Mononuclear cell (primary cell): ENCODE measurements around the gene CAD. TPM values are rescaled to one million over a fixed set of nuclear protein-coding genes. Genes with fewer than 3 reads are reported as not detected.
A peak's percentile ranks its signal among the peaks of the same experiment; 100 is the strongest.
"Not testable (repeated sequence)": the region's sequence is repeated elsewhere in the genome, so short reads cannot be mapped to it uniquely, and the experiment has no call there.

Experiments
- H3K27me3 ChIP-seq: 2 replicates; pipeline ENCODE4 v1.6.0; 2011; ENCODE audit warnings: low read length, control low read depth; ENCODE audit not compliant: insufficient read depth
- H3K4me1 ChIP-seq: 2 replicates; pipeline ENCODE4 v1.5.1; 2011; ENCODE audit warnings: mild to moderate bottlenecking, low read length, control low read depth; ENCODE audit not compliant: insufficient read depth
- H3K4me3 ChIP-seq: 2 replicates; pipeline ENCODE4 v1.5.1; 2011; ENCODE audit warnings: mild to moderate bottlenecking, low read length, moderate library complexity
- H3K9me3 ChIP-seq: 2 replicates; pipeline ENCODE4 v1.5.1; 2011; ENCODE audit warnings: low read depth, mild to moderate bottlenecking, control low read depth, low read length
- total RNA-seq: library from RNA; depleted of rRNA; stranded (reverse); fragments of >200 nt; gene quantifications from one replicate; pipeline ENCODE4 v1.2.3, GENCODE V29; 2012

CAD gene
- total RNA-seq, 1 donor: 5.7 TPM

GRCh38 chr2:27251766-27252165 is 34.6 kb downstream of the CAD start:
- Histone ChIP-seq H3K9me3 (no peaks in the 10 kb centered on the region), H3K27me3 (peaks cover 4% of the 10 kb centered on the region), H3K4me3 (no peak overlapping the region), H3K4me1 (no peaks in the 10 kb centered on the region)

GRCh38 chr2:27255187-27255586 is 38.0 kb downstream of the CAD start:
- Histone ChIP-seq H3K4me3 (no peak overlapping the region), H3K27me3 (peaks cover 11% of the 10 kb centered on the region), H3K4me1 (no peaks in the 10 kb centered on the region), H3K9me3 (no peaks in the 10 kb centered on the region)

- H3K27me3 ChIP-seq: peaks cover 16% of the 10 kb centered on the region
- H3K4me1 ChIP-seq: no peaks in the 10 kb centered on the region
- H3K4me3 ChIP-seq: no peak overlapping the region
- H3K9me3 ChIP-seq: no peaks in the 10 kb centered on the region
These were observed 38.5 kb downstream of the CAD start for GRCh38 chr2:27255660-27256059.

GRCh38 chr2:27256855-27257454 is 39.8 kb downstream of the CAD start:
- Histone ChIP-seq H3K27me3 (peaks cover 29% of the 10 kb centered on the region), H3K4me1 (peaks cover 2% of the 10 kb centered on the region), H3K4me3 (no peak overlapping the region), H3K9me3 (no peaks in the 10 kb centered on the region)

GRCh38 chr2:27258051-27258450 is 40.9 kb downstream of the CAD start:
- peaks cover 35% of the 10 kb centered on the region for H3K27me3 ChIP-seq
- no peaks in the 10 kb centered on the region for H3K9me3 ChIP-seq
- no peak overlapping the region for H3K4me3 ChIP-seq
- peaks cover 12% of the 10 kb centered on the region for H3K4me1 ChIP-seq

GRCh38 chr2:27261241-27261925 is 44.2 kb downstream of the CAD start:
- H3K4me1 ChIP-seq: peaks cover 36% of the 10 kb centered on the region
- H3K27me3 ChIP-seq: peaks cover 64% of the 10 kb centered on the region
- H3K9me3 ChIP-seq: no peaks in the 10 kb centered on the region
- no peak overlapping the region for H3K4me3 ChIP-seq

DNA sequence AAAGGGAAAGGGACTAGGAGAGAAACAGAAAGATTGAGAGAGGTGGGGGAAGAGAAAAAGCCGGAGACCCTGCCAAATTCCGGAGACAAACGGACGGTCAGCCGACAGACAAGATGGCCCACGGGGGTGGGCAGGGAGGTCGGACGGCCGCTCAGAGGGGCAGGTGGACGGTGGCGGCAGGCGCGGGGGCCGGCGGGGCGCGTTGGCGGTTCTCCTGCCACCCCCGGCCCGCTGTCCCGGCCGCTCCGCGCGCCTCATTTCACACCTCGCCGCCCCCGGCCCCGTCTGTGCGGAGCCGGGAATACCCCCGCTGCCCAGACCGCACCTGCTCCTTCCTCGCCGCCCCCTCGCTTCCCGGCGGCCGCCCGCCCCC is 44.7 kb downstream of the CAD start:
- H3K9me3 ChIP-seq: no peaks in the 10 kb centered on the region
- H3K4me3 ChIP-seq: no peak overlapping the region
- H3K27me3 ChIP-seq: peaks cover 66% of the 10 kb centered on the region
- peaks cover 36% of the 10 kb centered on the region for H3K4me1 ChIP-seq

DNA sequence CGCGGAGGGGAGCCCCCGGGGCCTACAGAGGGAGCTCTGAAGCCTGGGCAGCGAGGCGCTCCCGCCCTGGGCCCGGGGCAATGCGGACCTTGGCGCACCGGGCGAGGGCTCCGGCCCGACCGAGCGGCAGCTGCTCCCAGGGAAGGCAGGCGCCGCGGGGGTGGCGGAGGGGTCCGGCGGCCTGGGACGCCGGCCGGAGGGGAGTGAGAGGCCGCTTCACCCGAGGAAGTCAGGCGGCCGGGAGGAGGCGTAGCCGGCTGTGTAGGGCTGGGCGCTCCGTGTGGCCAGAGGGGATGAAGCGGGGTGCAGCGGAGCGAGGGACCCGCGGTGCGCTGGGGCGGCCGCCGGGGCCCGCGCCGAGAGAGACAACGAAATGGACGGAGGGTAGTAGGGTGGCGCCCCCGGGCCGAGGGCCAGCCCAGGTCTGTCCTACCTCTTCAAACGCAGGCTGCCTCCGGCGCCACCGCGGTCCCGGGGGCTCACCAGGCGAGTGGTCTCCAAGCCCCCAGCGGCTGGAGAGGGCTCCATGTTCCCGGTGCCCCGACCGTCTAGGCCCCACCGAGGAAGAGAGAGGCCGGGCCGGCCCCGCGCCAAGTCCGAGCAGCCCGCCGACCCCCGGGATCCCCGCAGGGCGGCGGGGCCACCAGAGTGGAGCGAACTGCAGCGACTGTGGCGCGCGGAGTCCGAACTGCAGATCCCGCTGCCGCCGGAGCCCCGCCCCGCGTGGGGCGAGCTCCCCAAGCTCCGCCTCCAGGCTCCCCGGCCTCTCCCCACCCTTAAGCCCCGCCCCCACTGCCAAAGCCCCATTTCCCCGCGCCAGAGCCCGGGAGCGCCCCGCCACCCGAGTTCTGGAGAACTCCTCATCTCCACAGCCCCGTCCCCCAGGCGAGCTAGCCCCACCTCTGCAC is 45.5 kb downstream of the CAD start, which contains the start of gene SLC30A3:
TSS of gene SLC30A3 (minus strand) at position 669 of the 908 bp plus-strand sequence. CDS start at position 528, 141 bp downstream.
- Histone ChIP-seq H3K4me1 (peaks cover 36% of the 10 kb centered on the region), H3K27me3 (peaks cover 68% of the 10 kb centered on the region), H3K9me3 (no peaks in the 10 kb centered on the region), H3K4me3 (peak within 1 kb of the TSS; percentile 16)

DNA sequence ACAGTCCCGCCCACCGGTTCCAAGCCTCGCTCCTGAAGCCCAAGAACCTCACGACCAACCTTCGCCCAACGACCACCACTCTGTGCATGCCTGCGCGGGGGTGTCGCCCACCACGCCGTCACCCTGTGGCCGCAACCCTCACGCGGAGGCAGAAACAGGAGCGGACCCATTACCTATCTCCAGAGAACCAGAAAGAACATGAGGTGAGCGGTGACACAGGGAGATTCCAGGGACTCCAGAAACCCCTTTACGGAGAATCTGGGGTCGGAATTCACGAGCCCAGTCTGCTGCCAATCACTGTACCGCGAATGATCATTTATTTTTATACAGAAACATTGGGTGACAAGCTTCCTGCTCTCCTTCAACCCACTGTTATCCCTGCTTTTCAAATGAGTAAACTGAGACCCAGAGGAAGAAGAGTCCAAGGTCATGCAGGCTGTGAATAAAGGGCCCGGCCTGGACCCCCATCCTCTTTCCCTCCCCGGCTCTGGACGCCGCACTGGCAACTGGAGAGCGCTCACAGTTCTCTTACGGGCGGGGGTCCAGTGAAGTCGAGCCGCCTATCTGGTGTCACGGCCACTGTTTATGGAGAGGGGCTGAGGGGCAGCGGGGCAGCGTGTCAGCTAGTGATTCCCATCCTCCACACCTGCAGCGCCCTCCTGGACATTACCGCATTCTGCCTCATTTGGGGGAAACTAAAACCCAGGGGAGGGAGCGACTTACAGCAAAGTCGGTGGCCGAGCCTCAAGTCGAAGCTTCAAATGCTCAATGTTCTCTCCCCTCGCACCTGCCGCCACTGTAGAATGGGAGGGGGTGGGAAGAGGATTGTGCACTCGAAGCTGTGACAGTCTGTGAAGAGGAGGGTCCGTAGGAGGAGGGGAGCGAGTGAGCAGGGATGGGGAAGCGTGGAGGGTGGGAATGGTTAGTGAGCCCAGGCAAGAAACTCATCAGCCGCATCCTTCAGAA is 46.4 kb downstream of the CAD start:
- H3K27me3 ChIP-seq: peaks cover 68% of the 10 kb centered on the region

GRCh38 chr2:27264253-27264752 is 47.1 kb downstream of the CAD start:
- Histone ChIP-seq H3K9me3 (no peaks in the 10 kb centered on the region), H3K4me1 (peaks cover 36% of the 10 kb centered on the region), H3K27me3 (peaks cover 70% of the 10 kb centered on the region), H3K4me3 (peak overlapping the region; percentile 12)

More for the DNA sequence above, 46.4 kb downstream of the CAD start:
- Histone ChIP-seq H3K4me1 (peaks cover 36% of the 10 kb centered on the region), H3K4me3 (no peak overlapping the region), H3K9me3 (no peaks in the 10 kb centered on the region)

DNA sequence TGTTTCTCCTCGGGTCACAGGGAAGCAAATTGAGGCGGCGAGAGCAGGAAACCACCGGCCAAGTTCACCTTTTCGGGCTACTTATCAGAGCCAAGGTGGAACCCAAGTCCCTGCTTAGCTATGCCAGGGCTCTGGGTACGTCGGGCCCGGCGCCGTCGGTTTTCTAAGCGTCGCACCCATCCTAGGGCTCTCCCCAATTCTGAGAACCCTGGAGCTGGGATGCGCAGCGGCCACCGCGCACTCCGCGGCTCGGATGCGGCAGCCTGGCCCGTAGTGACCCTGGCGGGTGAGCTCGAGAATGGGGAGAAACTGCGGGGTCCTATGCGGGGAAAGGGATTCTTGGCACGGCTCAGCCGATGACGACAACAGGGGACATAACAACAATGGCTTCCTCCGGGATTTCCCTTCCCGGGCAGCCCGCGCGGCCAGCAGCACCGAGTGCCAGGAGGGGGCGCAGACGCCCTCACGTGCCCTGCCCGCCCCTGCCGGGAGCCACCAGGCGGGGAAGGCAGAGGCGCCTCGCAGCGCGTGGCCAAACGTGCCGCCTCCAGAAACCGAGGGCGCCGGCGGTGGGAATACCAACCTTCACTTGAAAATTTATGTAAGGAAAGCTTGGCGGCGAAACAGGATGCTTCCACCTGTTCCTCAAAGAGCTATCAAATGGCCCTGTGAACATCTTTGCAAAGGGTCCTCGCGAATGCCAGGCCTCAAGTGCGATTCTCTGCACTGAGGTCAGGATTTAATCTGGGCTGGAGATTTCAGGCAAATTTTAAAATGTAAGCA is 47.8 kb downstream of the CAD start:
- Histone ChIP-seq H3K4me3 (peak overlapping the region; percentile 12), H3K27me3 (peaks cover 65% of the 10 kb centered on the region), H3K4me1 (peaks cover 36% of the 10 kb centered on the region), H3K9me3 (no peaks in the 10 kb centered on the region)

DNA sequence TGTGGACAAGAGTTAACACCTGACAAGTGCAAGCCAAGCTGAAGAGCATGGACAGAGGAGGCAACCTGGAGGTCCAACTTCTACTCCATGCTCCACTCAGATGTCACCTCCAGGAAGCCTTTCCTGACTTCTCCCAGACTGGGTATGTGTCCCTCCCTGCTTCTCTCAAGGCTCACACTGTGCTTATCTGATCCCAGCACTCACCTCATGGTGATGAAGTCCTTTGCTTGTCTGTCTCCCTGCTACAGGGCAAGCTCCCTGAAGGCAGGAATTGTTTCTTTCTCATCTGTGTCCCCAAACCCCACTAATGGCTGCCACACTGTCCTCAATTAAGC is 48.3 kb downstream of the CAD start:
- no peak overlapping the region for H3K4me3 ChIP-seq

GRCh38 chr2:27268296-27268695 is 51.1 kb downstream of the CAD start:
- H3K9me3 ChIP-seq, H3K4me3 ChIP-seq: not testable (repeated sequence)
- Histone ChIP-seq H3K4me1 (peaks cover 21% of the 10 kb centered on the region), H3K27me3 (peaks cover 36% of the 10 kb centered on the region)

More for the DNA sequence above, 48.3 kb downstream of the CAD start:
- H3K27me3 ChIP-seq: peaks cover 59% of the 10 kb centered on the region
- no peaks in the 10 kb centered on the region for H3K9me3 ChIP-seq
- H3K4me1 ChIP-seq: peaks cover 36% of the 10 kb centered on the region
